Neural progenitor cell (in vitro differentiated cells): ENCODE data around the gene COX6B1. TPM values are rescaled to one million over a fixed set of nuclear protein-coding genes. Genes with fewer than 3 reads are reported as not detected.
A peak's percentile ranks its signal among the peaks of the same experiment; 100 is the strongest.

Experiments used
- DNase-seq: peaks from one replicate; pipeline ENCODE4 v3.0.0-alpha.2; 2016; ENCODE audit warnings: low spot score
- H2AFZ ChIP-seq: fragments of 200-600 bp; sonication (generic); replicated peaks from 2 replicates; pipeline ENCODE4 v1.6.1; 2016; ENCODE audit warnings: antibody characterized with exemption
- H3F3A ChIP-seq: fragments of 200-600 bp; sonication (generic); 2 replicates; pipeline ENCODE4 v1.6.1; 2016; ENCODE audit warnings: antibody characterized with exemption, low read depth
- H3K27ac ChIP-seq: fragments of 200-600 bp; sonication (generic); 2 replicates; pipeline ENCODE4 v1.5.1; 2016; ENCODE audit warnings: mild to moderate bottlenecking
- H3K27me3 ChIP-seq: fragments of 200-600 bp; sonication (generic); 2 replicates; pipeline ENCODE4 v1.6.1; 2016; ENCODE audit warnings: mild to moderate bottlenecking, moderate library complexity
- H3K36me3 ChIP-seq: fragments of 200-600 bp; sonication (generic); 2 replicates; pipeline ENCODE4 v1.5.1; 2016
- H3K4me1 ChIP-seq: fragments of 200-600 bp; sonication (generic); 2 replicates; pipeline ENCODE4 v1.6.1; 2016; ENCODE audit warnings: mixed run types
- H3K4me2 ChIP-seq: fragments of 200-600 bp; sonication (generic); 2 replicates; pipeline ENCODE4 v1.6.1; 2016
- H3K4me3 ChIP-seq: fragments of 200-600 bp; sonication (generic); 2 replicates; pipeline ENCODE4 v1.5.1; 2016
- H3K79me2 ChIP-seq: fragments of 200-600 bp; sonication (generic); 2 replicates; pipeline ENCODE4 v1.6.1; 2016; ENCODE audit warnings: low read depth
- H3K9ac ChIP-seq: fragments of 200-600 bp; sonication (generic); 2 replicates; pipeline ENCODE4 v1.6.1; 2016
- H3K9me3 ChIP-seq: fragments of 200-600 bp; sonication (generic); 2 replicates; pipeline ENCODE4 v1.5.1; 2016; ENCODE audit warnings: low read depth
- H4K20me1 ChIP-seq: fragments of 200-600 bp; sonication (generic); 2 replicates; pipeline ENCODE4 v1.6.1; 2016; ENCODE audit warnings: low read depth
- H3K27ac Mint-ChIP-seq: 3 replicates; pipeline ENCODE4 v1.8.0; 2021; ENCODE audit warnings: mixed read lengths
- H3K27me3 Mint-ChIP-seq: 2 replicates; pipeline ENCODE4 v1.8.0; 2022; ENCODE audit warnings: low read depth, mild to moderate bottlenecking, inconsistent platforms, moderate library complexity, mixed read lengths; ENCODE audit not compliant: insufficient read depth
- H3K36me3 Mint-ChIP-seq: 3 replicates; pipeline ENCODE4 v1.8.0; 2021; ENCODE audit warnings: mixed read lengths
- H3K4me1 Mint-ChIP-seq: 3 replicates; pipeline ENCODE4 v1.8.0; 2021; ENCODE audit warnings: mixed read lengths
- H3K4me3 Mint-ChIP-seq: 3 replicates; pipeline ENCODE4 v1.8.0; 2021; ENCODE audit warnings: mild to moderate bottlenecking, moderate library complexity, mixed read lengths
- H3K9me3 Mint-ChIP-seq: 3 replicates; pipeline ENCODE4 v1.8.0; 2020; ENCODE audit warnings: mixed read lengths
- CTCF ChIP-seq: fragments of 200-600 bp; sonication (generic); IDR thresholded peaks from 2 replicates; pipeline ENCODE4 v1.5.1; 2017; ENCODE audit warnings: antibody characterized with exemption, mild to moderate bottlenecking
- EZH2 ChIP-seq: fragments of 200-600 bp; sonication (generic); IDR thresholded peaks from 2 replicates; pipeline ENCODE4 v1.6.1; 2017; ENCODE audit warnings: antibody characterized with exemption, mild to moderate bottlenecking, moderate library complexity
- EZH2phosphoT487 ChIP-seq: fragments of 200-600 bp; sonication (generic); IDR thresholded peaks from 2 replicates; pipeline ENCODE4 v1.6.1; 2017; ENCODE audit warnings: antibody characterized with exemption
- total RNA-seq: library from RNA; depleted of rRNA; stranded (reverse); fragments of >200 nt; gene quantifications from 2 replicates; pipeline ENCODE4 v1.2.3, GENCODE V29; 2015; ENCODE audit warnings: low replicate concordance

COX6B1 gene
- total RNA-seq, 1 donor from 2014 or later, result 403 TPM

GRCh38 chr19:35639863-35640262, 8.3 kb upstream of the COX6B1 start:
- Mint-ChIP-seq H3K27ac (peak overlapping the region; percentile 27), H3K27me3 (peaks cover 7% of the 10 kb centered on the region), H3K4me1 (peaks cover 14% of the 10 kb centered on the region), H3K9me3 (no peaks in the 10 kb centered on the region), H3K36me3 (peaks cover 4% of the 10 kb centered on the region), H3K4me3 (peak overlapping the region; percentile 14)
- Histone ChIP-seq H4K20me1 (no peaks in the 10 kb centered on the region), H3K27me3 (peaks cover 5% of the 10 kb centered on the region), H3K9me3 (no peaks in the 10 kb centered on the region), H3K36me3 (no peaks in the 10 kb centered on the region), H3K9ac (no peak overlapping the region), H3K27ac (no peak overlapping the region), H3F3A (peaks cover 45% of the 10 kb centered on the region), H3K4me2 (no peak overlapping the region), H3K79me2 (no peaks in the 10 kb centered on the region), H3K4me3 (no peak overlapping the region), H2AFZ (no peak overlapping the region), H3K4me1 (peaks cover 19% of the 10 kb centered on the region)
- TF ChIP-seq CTCF, result no peak
- TF ChIP-seq EZH2phosphoT487, result no peak
- no peak for TF ChIP-seq EZH2
- DNase-seq, result no peak

- H2AFZ ChIP-seq, result no peak within 1 kb of the TSS
Measured at GRCh38 chr19:35641515-35642151, 6.5 kb upstream of the COX6B1 start, which contains the start of gene ETV2. TSS of gene ETV2 (plus strand) at chr19:35641745. CDS start at chr19:35642461, 716 bp downstream.

GRCh38 chr19:35642312-35642711, 5.8 kb upstream of the COX6B1 start:
- Mint-ChIP-seq H3K27ac (peak overlapping the region; percentile 78), H3K9me3 (no peaks in the 10 kb centered on the region), H3K36me3 (no peaks in the 10 kb centered on the region), H3K27me3 (peaks cover 10% of the 10 kb centered on the region), H3K4me1 (peaks cover 27% of the 10 kb centered on the region), H3K4me3 (peak overlapping the region; percentile 90)
- TF ChIP-seq EZH2 (no peak), CTCF (no peak), EZH2phosphoT487 (no peak)
- DNase-seq, result peak; percentile 23
- Histone ChIP-seq H3K9ac (no peak overlapping the region), H3K27ac (no peak overlapping the region), H3K79me2 (no peaks in the 10 kb centered on the region), H3K4me3 (no peak overlapping the region), H3F3A (peaks cover 55% of the 10 kb centered on the region), H3K36me3 (no peaks in the 10 kb centered on the region), H3K4me2 (peak overlapping the region; percentile 83), H2AFZ (no peak overlapping the region), H3K9me3 (no peaks in the 10 kb centered on the region), H3K4me1 (peaks cover 25% of the 10 kb centered on the region), H4K20me1 (no peaks in the 10 kb centered on the region), H3K27me3 (peaks cover 15% of the 10 kb centered on the region)

More at GRCh38 chr19:35641515-35642151, 6.5 kb upstream of the COX6B1 start, which contains the start of gene ETV2:
- peak; percentile 61 for DNase-seq
- H3F3A ChIP-seq, result peaks cover 55% of the 10 kb centered on the region
- H3K4me3 Mint-ChIP-seq, result peak within 1 kb of the TSS; percentile 90
- TF ChIP-seq EZH2phosphoT487 (no peak), EZH2 (no peak), CTCF (no peak)
- H3K27me3 Mint-ChIP-seq, result peaks cover 10% of the 10 kb centered on the region
- peaks cover 2% of the 10 kb centered on the region for H3K36me3 Mint-ChIP-seq
- peak within 1 kb of the TSS; percentile 78 for H3K27ac Mint-ChIP-seq
- H3K4me1 Mint-ChIP-seq, result peaks cover 26% of the 10 kb centered on the region
- H3K27ac ChIP-seq, result no peak within 1 kb of the TSS
- peak within 1 kb of the TSS; percentile 83 for H3K4me2 ChIP-seq
- no peak within 1 kb of the TSS for H3K9ac ChIP-seq
- H3K79me2 ChIP-seq, result no peaks in the 10 kb centered on the region
- H3K4me1 ChIP-seq, result peaks cover 25% of the 10 kb centered on the region
- H3K4me3 ChIP-seq, result no peak within 1 kb of the TSS
- no peaks in the 10 kb centered on the region for H4K20me1 ChIP-seq
- no peaks in the 10 kb centered on the region for H3K36me3 ChIP-seq
- peaks cover 14% of the 10 kb centered on the region for H3K27me3 ChIP-seq
- H3K9me3 ChIP-seq, result no peaks in the 10 kb centered on the region
- no peaks in the 10 kb centered on the region for H3K9me3 Mint-ChIP-seq
